Osteocyte (in vitro differentiated cells): Measurements from ENCODE around the gene SLC13A3. TPM values are rescaled to one million over a fixed set of nuclear protein-coding genes. Genes with fewer than 3 reads are reported as not detected.

ENCODE experiments used
- DNase-seq: peaks from one replicate; pipeline ENCODE4 v3.0.0; 2021; ENCODE audit warnings: mixed read lengths; ENCODE audit not compliant: unreplicated experiment; ENCODE audit errors: extremely low spot score
- H3K27ac Mint-ChIP-seq: one replicate; pipeline ENCODE4 v1.8.0; 2021; ENCODE audit warnings: mild to moderate bottlenecking, mixed read lengths; ENCODE audit not compliant: unreplicated experiment
- H3K27me3 Mint-ChIP-seq: one replicate; pipeline ENCODE4 v1.8.0; 2021; ENCODE audit warnings: mixed read lengths; ENCODE audit not compliant: unreplicated experiment
- H3K36me3 Mint-ChIP-seq: one replicate; pipeline ENCODE4 v1.8.0; 2021; ENCODE audit warnings: mixed read lengths; ENCODE audit not compliant: unreplicated experiment
- H3K4me1 Mint-ChIP-seq: one replicate; pipeline ENCODE4 v1.8.0; 2021; ENCODE audit warnings: mixed read lengths; ENCODE audit not compliant: unreplicated experiment
- H3K4me3 Mint-ChIP-seq: one replicate; pipeline ENCODE4 v1.8.0; 2021; ENCODE audit warnings: mild to moderate bottlenecking, moderate library complexity, mixed read lengths; ENCODE audit not compliant: unreplicated experiment
- H3K9me3 Mint-ChIP-seq: one replicate; pipeline ENCODE4 v1.8.0; 2021; ENCODE audit warnings: mixed read lengths; ENCODE audit not compliant: unreplicated experiment
- CTCF ChIP-seq: fragments of 200-600 bp; sonication (generic); IDR thresholded peaks from 2 replicates; pipeline ENCODE4 v1.5.0; 2021; ENCODE audit warnings: antibody characterized with exemption, mild to moderate bottlenecking, moderate library complexity
- total RNA-seq: library from RNA; stranded (reverse); gene quantifications from 2 replicates; pipeline ENCODE4 v1.2.1, GENCODE V29; 2021

SLC13A3 gene
- total RNA-seq, 1 donor from 2014 or later = 1.8 TPM

- no peak for TF ChIP-seq CTCF
- Mint-ChIP-seq H3K27ac (no peak overlapping the region), H3K4me3 (no peak overlapping the region), H3K4me1 (no peaks in the 10 kb centered on the region), H3K9me3 (no peaks in the 10 kb centered on the region), H3K36me3 (no peaks in the 10 kb centered on the region), H3K27me3 (peaks cover 66% of the 10 kb centered on the region)
- peak; percentile 40 for DNase-seq
These were observed 2.2 kb downstream of the SLC13A3 start for GRCh38 chr20:46648903-46649649.

DNA sequence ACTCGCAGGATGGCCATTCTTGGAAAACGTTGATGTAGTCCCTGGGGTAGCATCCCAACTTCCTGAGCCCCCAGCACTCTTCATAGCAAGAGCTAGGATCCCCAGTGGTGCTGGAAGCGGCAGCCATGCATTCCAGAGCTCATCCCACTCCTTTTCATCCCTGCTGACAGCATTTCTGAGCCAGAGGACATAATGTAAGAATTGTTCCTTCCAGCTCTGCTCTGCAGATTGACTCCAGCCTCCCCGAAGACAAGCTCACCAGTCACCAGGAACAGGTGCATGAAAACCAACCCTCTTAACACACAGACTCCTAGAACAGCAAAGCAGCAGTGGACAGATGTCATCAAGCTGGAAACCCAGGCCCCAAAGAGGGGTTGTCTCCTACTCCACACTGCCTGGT lies 3.8 kb downstream of the SLC13A3 start:
- Mint-ChIP-seq H3K4me3 (no peak overlapping the region), H3K9me3 (no peaks in the 10 kb centered on the region), H3K27me3 (peaks cover 61% of the 10 kb centered on the region), H3K27ac (no peak overlapping the region), H3K4me1 (no peaks in the 10 kb centered on the region), H3K36me3 (no peaks in the 10 kb centered on the region)
- DNase-seq = peak; percentile 62
- no peak for TF ChIP-seq CTCF

DNA sequence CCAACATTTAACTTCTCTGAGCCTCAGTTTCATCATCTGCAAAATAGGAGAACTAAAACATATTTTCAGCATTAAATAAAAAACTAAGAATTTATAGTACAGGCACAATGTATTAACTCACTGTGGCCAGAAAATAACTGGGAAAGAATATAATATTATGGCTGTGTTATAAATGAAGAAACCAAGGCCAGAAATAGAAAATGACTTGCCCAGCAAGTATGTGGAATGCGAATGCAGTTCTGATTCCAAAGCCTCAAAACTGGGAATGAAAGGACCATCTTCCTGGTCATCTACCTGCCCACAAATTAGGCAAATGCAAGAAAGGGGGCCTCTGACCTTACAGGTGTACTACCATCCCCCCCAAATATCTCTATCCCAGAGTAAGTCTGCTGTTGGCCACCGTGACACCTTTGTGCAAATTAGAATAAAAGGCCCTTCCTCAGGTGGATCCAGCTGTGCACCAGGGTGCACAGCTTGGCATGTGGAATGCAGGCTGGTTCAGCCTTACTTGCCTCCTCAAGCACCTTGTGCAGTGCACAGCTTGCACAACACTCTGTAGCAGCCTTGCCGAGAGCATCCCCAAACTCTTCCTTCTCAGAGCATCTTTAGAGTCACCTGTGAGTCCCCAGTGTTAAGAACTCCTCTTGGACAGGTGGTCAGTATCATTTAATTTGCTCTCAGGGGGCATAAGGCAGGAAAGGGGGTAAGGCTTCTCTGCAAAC lies 4.4 kb downstream of the SLC13A3 start:
- H3K27ac Mint-ChIP-seq = no peak overlapping the region
- TF ChIP-seq CTCF = no peak
- no peaks in the 10 kb centered on the region for H3K4me1 Mint-ChIP-seq
- no peak overlapping the region for H3K4me3 Mint-ChIP-seq
- peak; percentile 53 for DNase-seq
- peaks cover 57% of the 10 kb centered on the region for H3K27me3 Mint-ChIP-seq
- H3K36me3 Mint-ChIP-seq = no peaks in the 10 kb centered on the region
- no peaks in the 10 kb centered on the region for H3K9me3 Mint-ChIP-seq

- Mint-ChIP-seq H3K36me3 (no peaks in the 10 kb centered on the region), H3K27ac (no peak overlapping the region), H3K27me3 (peaks cover 57% of the 10 kb centered on the region), H3K4me1 (no peaks in the 10 kb centered on the region), H3K9me3 (no peaks in the 10 kb centered on the region), H3K4me3 (no peak overlapping the region)
- no peak for TF ChIP-seq CTCF
- DNase-seq = no peak
These were observed 5.1 kb downstream of the SLC13A3 start for GRCh38 chr20:46646122-46646521.

GRCh38 chr20:46644733-46645132 lies 6.5 kb downstream of the SLC13A3 start:
- Mint-ChIP-seq H3K27me3 (peaks cover 43% of the 10 kb centered on the region), H3K27ac (no peak overlapping the region), H3K9me3 (no peaks in the 10 kb centered on the region), H3K36me3 (no peaks in the 10 kb centered on the region), H3K4me3 (no peak overlapping the region), H3K4me1 (peaks cover 3% of the 10 kb centered on the region)
- TF ChIP-seq CTCF = no peak
- DNase-seq = peak; percentile 40
